GM21717 (cell line): ENCODE data around the gene GALNS.
"Not testable (repeated sequence)": the region's sequence is repeated elsewhere in the genome, so short reads cannot be mapped to it uniquely, and the experiment has no call there.

Source experiments
- ATAC-seq: cut with Tn5 transposase; IDR thresholded peaks from one replicate; pipeline ENCODE4 v1.9.1; 2021; ENCODE audit warnings: mild to moderate bottlenecking, moderate library complexity; ENCODE audit not compliant: unreplicated experiment

GALNS gene

GRCh38 chr16:88889702-88890352 lies 33.1 kb upstream of the GALNS start:
- ATAC-seq: not testable (repeated sequence)

- ATAC-seq: no peak
Observed at GRCh38 chr16:88888461-88889387, 32.0 kb upstream of the GALNS start.

GRCh38 chr16:88888057-88888456 lies 31.3 kb upstream of the GALNS start:
- no peak for ATAC-seq

DNA sequence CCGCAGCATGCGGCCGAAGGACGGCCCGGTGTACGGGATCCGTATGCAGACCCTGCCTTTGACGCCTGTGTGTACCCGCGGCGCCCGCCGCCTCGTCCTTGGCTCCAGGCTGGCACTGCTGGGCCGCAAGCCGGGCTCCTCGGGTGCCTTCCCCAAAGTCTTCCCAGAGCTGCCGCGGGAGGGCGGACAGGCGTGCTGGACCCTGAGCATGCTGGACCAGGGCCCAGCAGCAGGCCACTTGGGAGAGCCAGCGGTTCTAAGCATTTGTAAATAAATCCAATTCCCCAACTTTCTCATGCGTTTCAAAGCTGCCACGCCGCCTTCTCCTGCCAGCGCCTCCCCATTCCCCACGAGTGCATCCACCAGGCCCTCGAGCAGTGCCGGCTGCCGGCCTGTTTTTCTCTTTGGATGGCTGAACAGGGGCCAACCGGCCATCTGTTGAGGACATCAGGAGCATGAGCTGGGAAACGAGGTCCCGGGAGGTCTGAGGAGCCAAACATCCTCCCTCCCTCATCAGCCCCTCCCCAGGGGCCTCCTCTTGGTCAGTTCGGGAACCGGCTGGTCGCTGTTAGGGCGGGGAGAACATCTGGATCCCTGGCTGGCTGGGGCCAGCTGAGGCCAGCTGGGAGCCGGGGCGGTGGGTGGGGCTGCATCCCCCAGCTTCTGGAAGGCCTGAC lies 30.2 kb upstream of the GALNS start:
- no peak for ATAC-seq

DNA sequence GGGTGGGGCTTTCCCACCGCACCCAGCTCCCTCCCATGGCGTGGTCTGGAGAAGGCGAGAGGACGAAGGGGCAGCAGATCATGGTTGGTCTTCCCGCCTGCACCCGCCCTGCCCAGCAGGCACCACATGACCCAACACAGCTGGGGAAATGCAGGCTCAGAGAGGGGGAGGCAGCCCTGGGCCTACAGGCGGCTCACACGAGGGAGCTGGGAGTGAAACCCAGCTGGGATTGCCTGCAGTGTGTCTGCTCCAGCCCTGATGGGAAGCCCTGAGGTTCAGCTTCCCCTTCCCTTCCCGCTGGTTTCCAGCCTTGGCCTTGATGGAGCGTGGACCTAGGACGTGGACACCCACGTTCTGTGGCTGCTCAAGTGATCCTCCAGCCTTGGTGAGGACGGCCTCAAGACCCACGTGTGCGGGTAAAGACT lies 29.7 kb upstream of the GALNS start:
- ATAC-seq: no peak

DNA sequence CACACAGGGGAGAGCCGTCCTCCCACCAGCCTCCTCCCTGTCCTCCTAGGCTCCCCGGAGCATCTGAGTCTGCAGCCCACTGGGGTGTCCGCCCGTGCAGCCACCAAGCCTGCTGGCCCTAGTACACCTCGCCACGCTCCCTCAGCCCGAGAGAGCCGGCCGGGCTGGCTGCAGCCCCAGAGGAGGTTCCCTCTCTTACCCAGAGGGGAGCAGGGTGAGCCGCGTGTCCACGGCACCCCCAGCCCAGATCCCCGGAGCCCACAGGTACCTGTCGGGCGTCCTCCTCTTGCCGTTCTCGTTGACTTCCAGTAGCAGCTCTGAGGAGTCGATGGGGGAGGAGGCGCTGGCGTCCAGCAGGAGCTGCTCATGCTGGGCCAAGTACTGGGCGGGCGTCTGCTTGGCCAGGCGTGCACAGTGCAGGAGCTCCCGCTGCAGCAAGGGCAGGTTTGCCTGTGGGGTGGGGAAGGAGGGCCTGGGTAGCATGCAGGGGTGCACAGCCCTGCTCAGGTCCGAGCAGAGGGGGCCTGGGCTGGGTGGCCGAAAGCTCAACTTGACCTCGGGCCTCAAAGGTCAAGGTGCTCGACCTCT lies 29.0 kb upstream of the GALNS start:
- ATAC-seq: no peak

DNA sequence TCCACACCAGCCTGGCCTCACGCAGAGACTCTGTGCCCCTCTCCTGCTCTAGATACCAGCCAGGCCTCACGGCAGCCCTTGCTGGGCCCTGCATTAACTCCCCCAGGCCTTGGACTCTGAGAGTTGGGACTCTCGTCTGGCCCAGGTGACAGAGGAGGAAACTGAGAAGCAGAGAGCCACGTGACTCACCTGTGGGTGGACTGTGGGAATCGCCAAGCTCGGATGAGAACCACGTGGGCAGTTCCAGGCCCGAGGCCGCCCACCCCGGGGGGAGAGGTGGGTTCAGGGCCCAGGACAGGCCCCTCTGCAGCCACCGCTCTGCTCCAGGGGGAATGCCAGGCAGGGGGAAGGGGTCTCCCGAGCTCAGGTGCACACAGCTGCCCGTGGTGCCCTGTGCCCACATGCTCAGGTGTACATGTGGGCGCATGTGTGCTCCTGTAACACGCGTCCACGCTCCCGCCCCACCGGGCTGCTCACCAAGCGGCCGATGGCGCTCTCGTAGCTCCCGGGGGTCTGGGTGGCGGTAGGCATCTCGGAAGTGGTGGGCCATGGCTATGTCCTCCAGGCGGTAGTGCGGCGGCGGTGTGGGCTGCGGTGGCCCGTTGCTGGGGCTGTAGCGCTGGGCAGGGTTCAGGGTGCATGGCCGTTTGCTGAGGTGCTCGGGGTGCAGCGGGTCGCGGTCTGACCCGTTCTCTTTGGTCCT lies 28.0 kb upstream of the GALNS start:
- no peak for ATAC-seq

DNA sequence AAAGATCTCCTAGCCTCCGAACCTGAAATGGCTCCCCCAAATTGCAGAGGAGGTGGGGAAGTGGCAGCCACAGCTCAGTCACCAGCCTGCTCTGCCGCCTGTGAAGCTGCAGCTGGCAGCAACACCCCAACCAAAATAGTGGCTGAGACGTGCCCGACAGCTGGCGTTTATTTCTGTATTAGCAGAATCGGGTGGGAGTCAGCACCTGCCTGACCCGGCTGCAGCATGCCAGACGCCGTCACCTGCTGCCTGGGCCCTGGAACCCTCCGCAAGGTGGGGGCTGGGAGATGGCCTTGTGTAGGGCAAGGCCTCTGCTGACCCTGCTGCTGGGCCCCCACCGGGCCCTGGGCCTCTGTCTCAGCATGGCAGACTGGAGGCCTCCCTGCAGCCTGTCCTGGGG lies 27.2 kb upstream of the GALNS start:
- no peak for ATAC-seq

GRCh38 chr16:88883117-88883895 lies 26.6 kb upstream of the GALNS start:
- no peak for ATAC-seq

GRCh38 chr16:88882358-88883030 lies 25.7 kb upstream of the GALNS start:
- no peak for ATAC-seq

GRCh38 chr16:88881675-88882357 lies 25.1 kb upstream of the GALNS start:
- no peak for ATAC-seq

GRCh38 chr16:88881007-88881615 lies 24.4 kb upstream of the GALNS start:
- ATAC-seq: no peak

- ATAC-seq: no peak
Observed at GRCh38 chr16:88880226-88881006, 23.7 kb upstream of the GALNS start.

DNA sequence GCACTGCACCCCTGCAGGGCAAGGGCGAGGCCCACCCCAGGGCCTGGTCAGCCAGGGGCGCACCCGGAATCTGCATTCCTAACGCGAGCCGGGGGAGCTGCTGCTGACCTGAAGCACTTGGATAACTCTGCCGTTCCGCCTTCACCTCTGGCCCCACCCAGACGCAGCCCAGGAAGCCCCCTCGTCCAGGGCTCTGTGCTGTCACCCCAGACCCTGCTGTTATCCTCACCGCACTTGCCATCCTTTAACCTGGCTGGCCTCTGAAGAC lies 23.0 kb upstream of the GALNS start:
- no peak for ATAC-seq

GRCh38 chr16:88878967-88879787 lies 22.4 kb upstream of the GALNS start:
- no peak for ATAC-seq

DNA sequence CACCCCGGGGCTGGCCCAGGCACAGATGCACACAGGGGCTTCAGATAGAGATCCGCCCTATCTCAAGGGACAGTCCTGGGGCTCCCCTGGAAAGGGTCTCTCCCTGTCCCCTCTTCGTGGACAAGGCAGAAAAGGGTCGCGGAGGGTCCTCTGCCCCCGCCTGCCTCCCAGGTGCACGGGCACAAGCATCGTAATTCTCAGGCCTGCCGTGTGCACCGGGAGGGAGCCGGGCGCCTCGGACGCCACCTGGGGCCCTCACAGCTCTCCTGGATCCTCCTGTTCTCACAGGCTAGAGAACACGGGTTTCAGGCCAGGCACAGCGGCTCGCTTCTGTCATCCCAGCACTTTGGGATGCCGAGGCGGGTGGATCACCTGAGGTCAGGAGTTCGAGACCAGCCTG lies 21.6 kb upstream of the GALNS start:
- no peak for ATAC-seq
